NCI-H226 (cell line): ENCODE data around the gene PCDHGB5.
"Not testable (repeated sequence)": the region's sequence is repeated elsewhere in the genome, so short reads cannot be mapped to it uniquely, and the experiment has no call there.

Source experiments
- DNase-seq: peaks from one replicate; pipeline ENCODE4 v3.0.0-alpha.2; 2015

The PCDHGB5 gene

GRCh38 chr5:141397756-141398551 is at the start of gene PCDHGB5:
Gene PCDHGB5, plus strand, starts transcription at chr5:141397947. Its CDS starts 181 bp downstream, at chr5:141398128.
- DNase-seq, result not testable (repeated sequence)

- DNase-seq, result peak; percentile 38
Observed at GRCh38 chr5:141349917-141350619, 47.7 kb upstream of the PCDHGB5 start, which contains the start of gene PCDHGB1. Gene PCDHGB1, plus strand, starts transcription at chr5:141350099. Its CDS starts 162 bp downstream, at chr5:141350261.

GRCh38 chr5:141351591-141351990 is 46.2 kb upstream of the PCDHGB5 start:
- DNase-seq, result no peak

GRCh38 chr5:141354900-141355469 is 42.8 kb upstream of the PCDHGB5 start, which contains the start of gene PCDHGA4:
Gene PCDHGA4, plus strand, starts transcription at chr5:141355021. Its CDS starts 87 bp downstream, at chr5:141355108.
- DNase-seq, result no peak

- DNase-seq, result no peak
Observed at GRCh38 chr5:141355641-141356040, 42.1 kb upstream of the PCDHGB5 start.

GRCh38 chr5:141356133-141356532 is 41.6 kb upstream of the PCDHGB5 start:
- no peak for DNase-seq

GRCh38 chr5:141356950-141357349 is 40.8 kb upstream of the PCDHGB5 start:
- DNase-seq, result no peak

- peak; percentile 14 for DNase-seq
Observed at GRCh38 chr5:141359790-141360426, 37.8 kb upstream of the PCDHGB5 start, which contains the start of gene PCDHGB2. Gene PCDHGB2, plus strand, starts transcription at chr5:141359994. Its CDS starts 142 bp downstream, at chr5:141360136.

GRCh38 chr5:141360685-141361084 is 37.1 kb upstream of the PCDHGB5 start:
- no peak for DNase-seq

GRCh38 chr5:141362719-141363118 is 35.0 kb upstream of the PCDHGB5 start:
- DNase-seq, result no peak

- no peak for DNase-seq
Observed at GRCh38 chr5:141363952-141364660, 33.6 kb upstream of the PCDHGB5 start, which contains the start of gene PCDHGA5. Gene PCDHGA5, plus strand, starts transcription at chr5:141364162. Its CDS starts 169 bp downstream, at chr5:141364331.

- no peak for DNase-seq
Observed at GRCh38 chr5:141366016-141366896, 31.5 kb upstream of the PCDHGB5 start.

GRCh38 chr5:141369994-141370848 is 27.5 kb upstream of the PCDHGB5 start, which contains the start of gene PCDHGB3:
Gene PCDHGB3, plus strand, starts transcription at chr5:141370242. Its CDS starts 153 bp downstream, at chr5:141370395.
- peak; percentile 56 for DNase-seq

GRCh38 chr5:141371572-141372475 is 25.9 kb upstream of the PCDHGB5 start:
- no peak for DNase-seq

GRCh38 chr5:141373673-141374317 is 24.0 kb upstream of the PCDHGB5 start, which contains the start of gene PCDHGA6:
Gene PCDHGA6, plus strand, starts transcription at chr5:141373891. Its CDS starts 193 bp downstream, at chr5:141374084.
- no peak for DNase-seq

- no peak for DNase-seq
Observed at GRCh38 chr5:141374627-141375026, 23.1 kb upstream of the PCDHGB5 start.

- DNase-seq, result not testable (repeated sequence)
Observed at GRCh38 chr5:141375444-141376155, 22.1 kb upstream of the PCDHGB5 start.
